ENCODE measurements around the gene FAM171A1.
"Not testable (repeated sequence)": the region's sequence is repeated elsewhere in the genome, so short reads cannot be mapped to it uniquely, and the experiment has no call there.

FAM171A1 gene

GRCh38 chr10:15316871-15317464 is 54.1 kb downstream of the FAM171A1 start:
- no peak for DNase-seq (ENCODE audit: low spot score)

DNA sequence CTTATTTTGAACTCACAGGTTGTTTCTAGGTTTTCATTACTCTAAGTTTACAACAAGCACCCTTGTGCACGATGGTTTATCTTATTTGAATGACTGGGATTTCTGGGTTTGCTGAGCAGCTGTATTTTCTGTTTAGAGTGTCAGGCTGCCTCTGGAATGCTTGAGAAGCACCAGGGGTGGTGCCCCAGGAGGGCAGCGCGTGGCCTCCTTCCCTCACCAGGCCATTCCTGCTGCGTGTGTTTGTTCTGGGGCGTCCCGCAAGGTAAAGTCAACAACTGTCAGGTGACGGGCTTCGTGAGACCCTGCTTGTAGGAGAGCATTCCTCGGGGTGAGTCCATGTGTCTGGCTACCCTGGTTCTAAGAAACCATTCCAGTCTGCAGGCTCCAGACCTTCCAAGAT is 54.9 kb downstream of the FAM171A1 start:
- no peak for DNase-seq (ENCODE audit: low spot score)

DNA sequence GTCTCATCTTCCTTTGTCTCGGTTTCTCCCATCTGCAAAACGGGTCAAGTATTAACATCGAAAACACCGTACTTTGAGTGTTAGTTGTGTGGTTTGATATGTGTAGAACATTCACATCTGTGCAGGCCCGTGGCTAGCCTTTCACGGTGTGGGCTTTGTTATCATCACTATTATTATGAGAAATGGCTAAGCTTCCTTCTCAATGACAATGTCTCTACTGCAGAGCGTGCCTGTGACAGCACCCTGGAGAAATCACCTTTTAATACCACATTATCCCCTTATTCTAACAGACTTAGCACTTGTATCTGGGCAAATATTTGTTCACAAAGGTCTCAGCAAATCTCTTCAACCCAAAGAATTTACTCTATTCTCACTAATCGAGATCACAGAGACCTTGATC is 55.8 kb downstream of the FAM171A1 start:
- no peak for DNase-seq (ENCODE audit: low spot score)

DNA sequence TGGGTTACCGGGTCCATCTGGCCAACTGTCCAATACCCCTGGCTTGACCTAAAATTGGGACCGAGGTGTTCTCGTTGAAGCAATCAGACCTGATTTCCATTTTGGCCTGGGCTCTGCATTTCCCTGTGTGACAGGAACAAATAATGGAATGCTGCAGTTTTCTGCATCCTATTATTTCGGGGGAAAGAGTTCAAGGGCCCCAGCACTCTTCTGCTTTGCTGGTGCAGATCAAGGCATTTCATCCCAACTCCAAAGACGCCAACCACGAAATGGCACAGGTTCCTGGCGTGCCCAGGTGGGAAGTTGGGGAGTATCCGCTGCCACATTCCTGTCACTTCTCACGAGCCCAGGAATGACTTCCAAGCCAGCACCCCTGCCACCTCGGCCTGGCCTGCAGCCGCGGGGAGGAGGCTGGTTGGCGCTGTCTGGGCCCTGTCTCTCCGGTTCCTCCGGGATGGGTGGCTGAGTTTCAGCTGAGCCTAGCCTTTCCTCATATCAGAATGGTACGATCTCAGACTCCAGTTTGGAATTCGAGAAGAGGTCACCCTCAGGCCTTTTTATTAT is 56.5 kb downstream of the FAM171A1 start:
- no peak for DNase-seq (ENCODE audit: low spot score)

GRCh38 chr10:15313843-15314242 is 57.2 kb downstream of the FAM171A1 start:
- DNase-seq (ENCODE audit: low spot score): peak; percentile 33

DNA sequence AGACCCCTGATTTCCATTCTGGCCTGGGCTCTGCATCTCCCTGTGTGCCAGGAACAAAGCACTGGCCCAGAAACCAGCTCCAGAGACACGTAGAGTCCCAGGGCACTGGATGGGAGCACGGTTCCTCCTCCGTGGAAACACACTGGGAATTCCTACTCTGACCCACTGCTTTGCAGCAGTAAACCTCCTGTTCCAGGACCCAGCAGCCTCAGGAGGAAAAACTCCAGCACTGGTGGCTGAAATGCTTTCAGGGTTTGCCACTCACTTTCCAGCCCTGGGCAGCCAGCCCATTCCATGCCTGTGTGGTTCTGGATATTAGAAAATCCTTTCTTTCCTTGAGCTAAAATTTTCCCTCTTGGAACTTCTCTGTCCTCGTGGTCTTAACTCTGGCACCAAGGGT is 58.0 kb downstream of the FAM171A1 start:
- DNase-seq (ENCODE audit: low spot score): no peak

- DNase-seq (ENCODE audit: low spot score): no peak
Observed at GRCh38 chr10:15311569-15312280, 59.4 kb downstream of the FAM171A1 start.

- no peak for DNase-seq (ENCODE audit: low spot score)
Observed at GRCh38 chr10:15310776-15311568, 60.1 kb downstream of the FAM171A1 start.

- no peak for DNase-seq (ENCODE audit: low spot score)
Observed at GRCh38 chr10:15309221-15309620, 61.9 kb downstream of the FAM171A1 start.

- no peak for DNase-seq (ENCODE audit: low spot score)
Observed at GRCh38 chr10:15306735-15307280, 64.3 kb downstream of the FAM171A1 start.

DNA sequence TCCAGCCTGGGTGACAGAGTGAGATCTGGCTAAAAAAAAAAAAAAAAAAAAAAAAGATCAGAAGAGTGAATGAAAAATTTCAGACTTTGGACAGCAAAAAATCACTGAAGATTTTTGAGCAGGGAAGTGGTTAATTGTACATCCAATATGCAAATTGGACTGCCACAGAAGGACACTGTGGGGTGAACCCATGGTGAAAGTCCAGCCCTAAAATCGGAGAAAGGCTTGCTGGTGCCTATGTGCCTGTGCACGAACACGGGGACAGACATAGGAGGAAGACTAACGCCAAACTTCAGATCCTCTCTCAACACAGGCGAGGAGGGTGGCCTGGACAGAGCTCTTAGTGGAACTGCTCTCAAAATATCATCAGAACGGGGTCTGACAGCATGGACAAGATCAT is 65.5 kb downstream of the FAM171A1 start:
- DNase-seq (ENCODE audit: low spot score): no peak

DNA sequence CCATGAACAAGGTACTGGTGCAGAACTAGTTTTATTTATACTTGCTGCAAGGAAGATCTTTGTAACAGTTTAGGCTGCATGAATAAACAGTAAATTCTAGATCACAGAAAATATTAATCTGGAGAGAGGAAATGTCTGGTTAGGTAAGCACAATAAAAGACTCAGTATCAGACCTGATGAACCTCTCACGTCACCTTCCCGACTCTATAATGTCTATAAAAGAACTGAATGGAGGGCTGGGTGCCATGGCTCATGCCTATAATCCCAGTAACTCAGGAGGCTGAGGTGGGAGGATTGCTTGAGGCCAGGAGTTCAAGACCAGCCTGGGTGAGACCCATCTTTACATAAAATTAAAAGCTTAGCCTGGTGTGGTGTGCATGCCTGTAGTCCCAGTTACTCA is 65.9 kb downstream of the FAM171A1 start:
- DNase-seq (ENCODE audit: low spot score): no peak

DNA sequence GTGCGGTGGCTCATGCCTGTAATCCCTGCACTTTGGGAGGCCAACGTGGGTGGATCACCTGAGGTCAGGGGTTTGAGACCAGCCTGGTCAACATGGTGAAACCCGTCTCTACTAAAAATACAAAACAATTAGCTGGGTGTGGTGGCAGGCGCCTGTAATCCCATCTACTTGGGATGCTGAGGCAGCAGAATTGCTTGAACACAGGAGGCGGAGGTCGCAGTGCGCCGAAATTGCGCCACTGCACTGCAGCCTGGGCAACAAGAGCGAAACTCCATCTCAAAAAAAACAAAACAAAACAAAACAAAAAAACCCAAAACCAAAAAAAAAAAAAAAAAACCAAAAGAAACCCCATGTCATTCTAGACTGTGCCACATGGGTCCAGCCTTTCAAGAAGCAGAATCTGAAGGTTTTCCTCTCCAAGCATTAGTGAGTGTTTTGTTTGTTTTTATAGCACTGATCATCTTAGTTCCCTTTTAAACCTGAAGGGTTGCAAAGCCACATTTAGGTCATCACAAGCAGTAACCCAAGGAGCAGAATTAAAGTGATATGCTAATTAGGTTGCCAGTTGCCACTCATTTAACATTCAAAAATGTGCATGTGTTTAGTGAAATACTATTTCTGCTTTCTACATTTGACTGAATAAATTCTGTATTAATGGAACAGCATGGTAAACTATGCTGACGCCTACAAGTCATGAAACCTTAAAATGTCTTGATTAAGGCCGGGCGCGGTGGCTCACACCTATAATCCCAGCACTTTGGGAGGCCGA is 68.7 kb downstream of the FAM171A1 start:
- DNase-seq (ENCODE audit: low spot score): not testable (repeated sequence)

GRCh38 chr10:15300697-15301096 is 70.4 kb downstream of the FAM171A1 start:
- DNase-seq (ENCODE audit: low spot score): no peak

GRCh38 chr10:15300145-15300544 is 70.9 kb downstream of the FAM171A1 start:
- DNase-seq (ENCODE audit: low spot score): no peak

- DNase-seq (ENCODE audit: low spot score): no peak
Observed at GRCh38 chr10:15296701-15297100, 74.4 kb downstream of the FAM171A1 start.

GRCh38 chr10:15295537-15296325 is 75.4 kb downstream of the FAM171A1 start:
- DNase-seq (ENCODE audit: low spot score): no peak

DNA sequence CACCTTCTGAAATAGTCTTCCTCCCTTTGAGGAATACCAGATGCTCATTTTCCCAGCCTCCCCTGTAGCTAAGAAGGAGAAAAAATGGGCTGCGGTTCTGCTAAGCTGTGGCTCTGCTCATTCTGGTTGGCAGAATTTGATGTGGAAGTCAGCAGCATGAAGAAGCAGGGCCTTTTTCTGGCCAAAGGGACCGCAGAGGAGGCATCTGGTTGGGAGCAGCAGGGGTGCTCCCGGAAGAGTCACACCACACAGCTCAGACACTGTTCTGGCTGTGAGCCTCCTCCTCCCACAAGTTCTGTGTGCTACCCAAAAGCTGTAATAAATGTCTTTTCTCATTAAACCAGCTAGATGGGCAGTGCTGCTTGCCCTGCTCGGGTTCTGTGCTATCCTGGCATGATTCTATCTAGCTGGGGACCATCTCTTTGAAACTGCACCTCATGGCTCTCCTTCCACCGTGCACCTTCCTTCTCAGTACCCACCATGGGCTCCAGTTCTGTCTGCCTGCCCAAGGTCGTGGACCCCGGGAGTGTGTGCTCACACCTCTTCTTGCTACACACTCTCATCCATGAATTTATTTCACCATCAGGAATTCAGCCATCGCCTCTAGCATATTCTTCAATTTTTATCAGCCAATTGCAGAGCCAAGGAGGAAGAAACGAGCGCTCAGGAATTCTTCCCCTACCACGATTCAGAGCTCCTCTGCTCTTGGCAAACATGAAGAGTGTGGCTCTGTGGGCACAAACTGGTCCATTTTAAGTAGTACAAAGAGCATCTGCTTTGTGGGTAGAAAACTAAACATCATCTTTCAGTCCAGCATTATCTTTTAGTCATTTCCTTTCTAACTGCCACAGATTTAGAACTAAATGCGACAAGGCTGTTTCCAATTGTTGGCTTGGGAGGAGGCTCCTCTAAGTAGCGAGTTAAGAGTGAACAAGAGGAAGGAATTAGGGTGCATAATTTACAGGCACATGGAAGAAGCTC is 76.9 kb downstream of the FAM171A1 start:
- DNase-seq (ENCODE audit: low spot score): no peak

GRCh38 chr10:15290671-15291070 is 80.4 kb downstream of the FAM171A1 start:
- DNase-seq (ENCODE audit: low spot score): no peak

DNA sequence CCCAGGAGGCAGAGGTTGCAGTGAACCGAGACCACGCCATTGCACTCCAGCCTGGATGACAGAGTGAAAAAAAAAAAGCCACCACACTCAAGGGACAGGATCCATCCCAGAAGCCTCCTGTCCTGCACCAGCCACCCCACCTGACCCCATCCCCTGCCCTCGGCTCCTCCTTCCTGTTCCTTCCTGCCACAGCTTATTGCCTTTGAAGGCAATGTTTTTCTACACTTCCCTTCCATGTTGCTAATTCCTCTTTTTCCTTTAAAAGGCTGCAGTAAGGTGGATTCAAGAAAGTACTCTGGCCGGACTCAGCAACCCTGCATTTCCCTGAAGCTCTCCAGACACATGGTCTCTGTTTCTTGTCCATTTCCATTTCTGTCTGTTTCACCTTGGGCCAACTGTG is 80.9 kb downstream of the FAM171A1 start:
- DNase-seq (ENCODE audit: low spot score): no peak
